Smooth muscle cell (in vitro differentiated cells): ENCODE results near the gene UTP20. TPM values are rescaled to one million over a fixed set of nuclear protein-coding genes. Genes with fewer than 3 reads are reported as not detected.

Experiments
- DNase-seq: peaks from one replicate; lab custom pipeline; 2025; ENCODE audit not compliant: unreplicated experiment; lab: John Stamatoyannopoulos, UW
- H2AFZ ChIP-seq: fragments of 200-600 bp; sonication (generic); 2 replicates; pipeline ENCODE4 v1.6.0; 2016; ENCODE audit warnings: antibody characterized with exemption, low read depth, mild to moderate bottlenecking
- H3F3A ChIP-seq: fragments of 200-600 bp; sonication (generic); 2 replicates; pipeline ENCODE4 v1.6.0; 2017; ENCODE audit warnings: antibody characterized with exemption, low read depth
- H3K27ac ChIP-seq: fragments of 200-600 bp; sonication (generic); 2 replicates; pipeline ENCODE4 v1.5.1; 2016; ENCODE audit warnings: low read depth, mild to moderate bottlenecking
- H3K27me3 ChIP-seq: fragments of 200-600 bp; sonication (generic); 2 replicates; pipeline ENCODE4 v1.6.1; 2016; ENCODE audit warnings: low read depth, mild to moderate bottlenecking
- H3K36me3 ChIP-seq: fragments of 200-600 bp; sonication (generic); 2 replicates; pipeline ENCODE4 v1.5.1; 2016; ENCODE audit warnings: low read depth
- H3K4me1 ChIP-seq: fragments of 200-600 bp; sonication (generic); 2 replicates; pipeline ENCODE4 v1.5.1; 2016; ENCODE audit warnings: low read depth
- H3K4me2 ChIP-seq: fragments of 200-600 bp; sonication (generic); 2 replicates; pipeline ENCODE4 v1.6.0; 2016; ENCODE audit warnings: mild to moderate bottlenecking
- H3K4me3 ChIP-seq: fragments of 200-600 bp; sonication (generic); 2 replicates; pipeline ENCODE4 v1.5.1; 2016; ENCODE audit warnings: mild to moderate bottlenecking
- H3K79me2 ChIP-seq: fragments of 200-600 bp; sonication (generic); 2 replicates; pipeline ENCODE4 v1.6.0; 2016; ENCODE audit warnings: low read depth, mild to moderate bottlenecking
- H3K9ac ChIP-seq: fragments of 200-600 bp; sonication (generic); 2 replicates; pipeline ENCODE4 v1.6.0; 2016; ENCODE audit warnings: low read depth
- H3K9me3 ChIP-seq: fragments of 200-600 bp; sonication (generic); replicated peaks from 2 replicates; pipeline ENCODE4 v1.5.1; 2016; ENCODE audit warnings: low read depth
- H4K20me1 ChIP-seq: fragments of 200-600 bp; sonication (generic); 2 replicates; pipeline ENCODE4 v1.6.0; 2016; ENCODE audit warnings: low read depth
- CTCF ChIP-seq: fragments of 200-600 bp; sonication (generic); IDR thresholded peaks from 2 replicates; pipeline ENCODE4 v1.5.1; 2017; ENCODE audit warnings: borderline replicate concordance, mild to moderate bottlenecking, antibody characterized with exemption; ENCODE audit not compliant: insufficient read depth, poor library complexity, severe bottlenecking
- WGBS: methylation state at CpG from one replicate; pipeline ENCODE4 v1.1.7; 2016; ENCODE audit warnings: low lambda C conversion rate; 5-methylcytosine and 5-hydroxymethylcytosine counted together
- polyA plus RNA-seq: library from polyadenylated mRNA; unstranded; fragments of >200 nt; fragmentation: Nextera tagmentation; extraction: Ambion mirVana; gene quantifications from 2 replicates; pipeline ENCODE4 v1.2.1, GENCODE V29; 2016
- total RNA-seq: library from RNA; depleted of rRNA; stranded (reverse); fragments of >200 nt; gene quantifications from 2 replicates; pipeline ENCODE4 v1.2.3, GENCODE V29; 2014

The UTP20 gene
- total and polyA plus RNA-seq, 2 experiments from 2014 or later = 1.7 to 11.9 TPM

GRCh38 chr12:101238306-101238705 is 41.6 kb upstream of the UTP20 start:
- 89% methylated on average over 4 of the region's 4 CpGs for whole genome bisulfite sequencing
- Histone ChIP-seq H3K4me1 (no peaks in the 10 kb centered on the region), H2AFZ (no peak overlapping the region), H3K36me3 (no peaks in the 10 kb centered on the region), H3K4me3 (no peak overlapping the region), H3K27ac (no peak overlapping the region), H3K27me3 (peaks cover 5% of the 10 kb centered on the region), H3F3A (no peaks in the 10 kb centered on the region), H3K4me2 (no peak overlapping the region), H4K20me1 (no peaks in the 10 kb centered on the region), H3K9me3 (no peaks in the 10 kb centered on the region), H3K79me2 (no peaks in the 10 kb centered on the region), H3K9ac (no peak overlapping the region)
- no peak for TF ChIP-seq CTCF
- no peak for DNase-seq

- Histone ChIP-seq H3K4me3 (no peak overlapping the region), H2AFZ (no peak overlapping the region), H3K79me2 (no peaks in the 10 kb centered on the region), H4K20me1 (no peaks in the 10 kb centered on the region), H3F3A (no peaks in the 10 kb centered on the region), H3K4me1 (no peaks in the 10 kb centered on the region), H3K9ac (no peak overlapping the region), H3K36me3 (no peaks in the 10 kb centered on the region), H3K4me2 (no peak overlapping the region), H3K27me3 (peaks cover 5% of the 10 kb centered on the region), H3K9me3 (no peaks in the 10 kb centered on the region), H3K27ac (no peak overlapping the region)
- no peak for DNase-seq
- 64% methylated on average over 6 of the region's 6 CpGs for whole genome bisulfite sequencing
- TF ChIP-seq CTCF = no peak
Observed at GRCh38 chr12:101238800-101239329, 41.0 kb upstream of the UTP20 start.

GRCh38 chr12:101243074-101243473 is 36.8 kb upstream of the UTP20 start:
- Histone ChIP-seq H3K9ac (no peak overlapping the region), H3F3A (no peaks in the 10 kb centered on the region), H3K4me1 (no peaks in the 10 kb centered on the region), H4K20me1 (no peaks in the 10 kb centered on the region), H3K4me3 (no peak overlapping the region), H3K27ac (no peak overlapping the region), H3K27me3 (no peaks in the 10 kb centered on the region), H3K9me3 (no peaks in the 10 kb centered on the region), H2AFZ (no peak overlapping the region), H3K4me2 (no peak overlapping the region), H3K79me2 (no peaks in the 10 kb centered on the region), H3K36me3 (no peaks in the 10 kb centered on the region)
- DNase-seq = no peak
- TF ChIP-seq CTCF = no peak
- 69% methylated on average over 2 of the region's 2 CpGs for WGBS

GRCh38 chr12:101243616-101244015 is 36.3 kb upstream of the UTP20 start:
- no peaks in the 10 kb centered on the region for H3K4me1 ChIP-seq
- H3K79me2 ChIP-seq = no peaks in the 10 kb centered on the region
- H3K27ac ChIP-seq = no peak overlapping the region
- no peaks in the 10 kb centered on the region for H3F3A ChIP-seq
- H3K9me3 ChIP-seq = no peaks in the 10 kb centered on the region
- no peak for TF ChIP-seq CTCF
- no peaks in the 10 kb centered on the region for H3K36me3 ChIP-seq
- no peak overlapping the region for H3K4me2 ChIP-seq
- H2AFZ ChIP-seq = no peak overlapping the region
- no peaks in the 10 kb centered on the region for H4K20me1 ChIP-seq
- 93% methylated on average over 2 of the region's 2 CpGs for WGBS
- DNase-seq = no peak
- H3K27me3 ChIP-seq = no peaks in the 10 kb centered on the region
- no peak overlapping the region for H3K4me3 ChIP-seq
- no peak overlapping the region for H3K9ac ChIP-seq
